Adrenal gland (tissue), 12 donors: Measurements from ENCODE around the gene THADA. TPM values are rescaled to one million over a fixed set of nuclear protein-coding genes. Genes with fewer than 3 reads are reported as not detected.

Experiments
- DNase-seq, 7 donors: peaks; one replicate each; pipeline ENCODE4 v3.0.0-alpha.2; 2019 to 2020
- H3K27ac ChIP-seq, 5 donors: fragments of 200-600 bp; sonication (generic) in 4 of 5; 1 replicate in 3 of 5; 2 replicates in 2 of 5; pipeline versions ENCODE4 v1.5.1 to v1.8.0; 2016 to 2020; ENCODE audit warnings: mild to moderate bottlenecking in 1 of 5
- H3K27me3 ChIP-seq: fragments of 200-600 bp; 2 replicates; pipeline ENCODE4 v1.8.0; 2021
- H3K36me3 ChIP-seq, 2 donors: fragments of 200-600 bp; replicated peaks in 1 of 2; 1 replicate in 1 of 2; 2 replicates in 1 of 2; pipeline versions ENCODE4 v1.5.1 to v1.8.0; 2018 to 2022
- H3K4me1 ChIP-seq, 2 donors: fragments of 200-600 bp; replicated peaks in 1 of 2; 1 replicate in 1 of 2; 2 replicates in 1 of 2; pipeline versions ENCODE4 v1.5.1 to v1.8.0; 2018 to 2021
- H3K4me3 ChIP-seq, 4 donors: fragments of 200-600 bp; sonication (generic) in 3 of 4; one replicate each; pipeline ENCODE4 v1.5.1; 2016 to 2018
- H3K9me3 ChIP-seq, 3 donors: fragments of 200-600 bp; sonication (generic) in 1 of 3; replicated peaks in 1 of 3; 1 replicate in 2 of 3; 2 replicates in 1 of 3; pipeline versions ENCODE4 v1.5.1 to v1.8.0; 2016 to 2021
- CTCF ChIP-seq, 6 experiments: fragments of 450-650 bp in 4 of 6; fragments of 200-600 bp in 2 of 6; sonication (generic) in 1 of 6; IDR thresholded peaks; 1 replicate in 5 of 6; 2 replicates in 1 of 6; pipeline versions ENCODE4 v1.5.1 to v1.8.0; 2016 to 2021; ENCODE audit warnings: antibody characterized with exemption in 6 of 6, mild to moderate bottlenecking in 2 of 6, moderate library complexity in 1 of 6
- POLR2A ChIP-seq, 2 donors: fragments of 450-650 bp; IDR thresholded peaks; one replicate each; pipeline ENCODE4 v1.6.1; 2017; ENCODE audit warnings: antibody characterized with exemption in 2 of 2, mild to moderate bottlenecking in 2 of 2, moderate library complexity in 1 of 2
- WGBS, 4 donors: extraction: QIAGEN DNeasy Blood & Tissue Kit in 2 of 4; methylation state at CpG; one replicate each; pipeline versions ENCODE4 v1.1.5 to v1.1.7; 2013 to 2017; 5-methylcytosine and 5-hydroxymethylcytosine counted together
- intact Hi-C, 2 donors: fragments of 100-400 bp; cut with DNase I; formaldehyde crosslinking; loops; one replicate each; pipeline versions ENCODE4 v1.14.1 to v1.15.0; 2022 to 2023
- polyA plus RNA-seq, 3 donors: library from polyadenylated mRNA; stranded (reverse); fragments of 200-250 nt in 2 of 3; fragments of 350-450 nt in 1 of 3; fragmentation: Illumina TruSeq in 1 of 3; extraction: RNeasy Lipid Tissue Mini Kit (QIAGEN cat#74804) in 1 of 3; gene quantifications; one replicate each; pipeline ENCODE4 v1.2.3, GENCODE V29; 2013 to 2014
- total RNA-seq, 9 donors: library from RNA; depleted of rRNA in 4 of 9; stranded (reverse); fragments of >200 nt in 4 of 9; fragments of 120-200 nt in 1 of 9; fragmentation: NEBNext Ultra II Directional in 1 of 9; extraction: Animal tissue kit (Norgen Biotek cat#: 25700) in 1 of 9; gene quantifications; one replicate each; pipeline versions ENCODE4 v1.1.0 to v1.2.4, GENCODE V29; 2013 to 2023
- donor health status: healthy with polysubstance abuse.
- donor health status: Bipolar disorder and iron deficiency.
- donor health status: DM: yes; HTN: yes; CAD: no.
- donor health status: DM: no; HTN: no; CAD: no.
- donor health status: DM: no; HTN: no; CAD: no.
- donor health status: DM: yes; HTN: yes; CAD: no.

Gene THADA
- total and polyA plus RNA-seq, 12 donors, result 14.1 to 38.4 (median 25.4) TPM

- H3K4me3 ChIP-seq, result no peak overlapping the region
- intact Hi-C loops, result no loop called here
- TF ChIP-seq POLR2A (IDR thresholded peaks at IDR 0.05) (no peak), CTCF (IDR thresholded peaks at IDR 0.05) (no peak)
- 90 to 100% (median 95%) methylated on average over 1 of the region's 1 CpG for WGBS, 4 donors
- H3K27me3 ChIP-seq, result no peaks in the 10 kb centered on the region
- H3K4me1 ChIP-seq, result peaks cover 21 to 31% of the 10 kb centered on the region in 2 donors
- no peaks in the 10 kb centered on the region for H3K36me3 ChIP-seq
- no peak for DNase-seq
- H3K27ac ChIP-seq, result no peak overlapping the region
- no peaks in the 10 kb centered on the region for H3K9me3 ChIP-seq
These were observed 336.3 kb downstream of the THADA start for GRCh38 chr2:43259512-43259911.

- WGBS, 4 donors, result 30 to 44% (median 38%) methylated on average over 2 of the region's 2 CpGs
- peaks cover 21 to 31% of the 10 kb centered on the region in 2 donors for H3K4me1 ChIP-seq
- intact Hi-C loops, result no loop called here
These were observed 337.2 kb downstream of the THADA start for GRCh38 chr2:43258547-43259156.

GRCh38 chr2:43255296-43255910, 340.4 kb downstream of the THADA start:
- H3K4me3 ChIP-seq, result no peak overlapping the region
- DNase-seq, result no peak
- H3K27ac ChIP-seq, result no peak overlapping the region
- intact Hi-C loops, result no loop called here
- 74 to 82% (median 81%) methylated on average over 7 to 8 of the region's 8 CpGs for WGBS, 4 donors
- TF ChIP-seq POLR2A (IDR thresholded peaks at IDR 0.05) (no peak), CTCF (IDR thresholded peaks at IDR 0.05) (no peak)
- no peaks in the 10 kb centered on the region for H3K27me3 ChIP-seq
- no peaks in the 10 kb centered on the region for H3K9me3 ChIP-seq
- peaks cover 21 to 32% of the 10 kb centered on the region in 2 donors for H3K4me1 ChIP-seq
- no peaks in the 10 kb centered on the region for H3K36me3 ChIP-seq

More at GRCh38 chr2:43258547-43259156, 337.2 kb downstream of the THADA start:
- Histone ChIP-seq H3K4me3 (no peak overlapping the region), H3K27me3 (no peaks in the 10 kb centered on the region), H3K27ac (peak overlapping the region in 2 of 5 donors; percentile 43 to 70), H3K36me3 (no peaks in the 10 kb centered on the region), H3K9me3 (no peaks in the 10 kb centered on the region)
- TF ChIP-seq POLR2A (IDR thresholded peaks at IDR 0.05) (no peak), CTCF (IDR thresholded peaks at IDR 0.05) (no peak)
- no peak for DNase-seq

GRCh38 chr2:43254331-43254730, 341.5 kb downstream of the THADA start:
- no peak for DNase-seq
- H3K4me3 ChIP-seq, result no peak overlapping the region
- 83 to 89% (median 87%) methylated on average over 5 of the region's 5 CpGs for WGBS, 4 donors
- H3K9me3 ChIP-seq, result no peaks in the 10 kb centered on the region
- H3K36me3 ChIP-seq, result no peaks in the 10 kb centered on the region
- intact Hi-C loops, result no loop called here
- H3K27ac ChIP-seq, result no peak overlapping the region
- no peaks in the 10 kb centered on the region for H3K27me3 ChIP-seq
- TF ChIP-seq POLR2A (IDR thresholded peaks at IDR 0.05) (no peak), CTCF (IDR thresholded peaks at IDR 0.05) (no peak)
- peaks cover 21 to 32% of the 10 kb centered on the region in 2 donors for H3K4me1 ChIP-seq
